Stimulated activated CD4-positive, alpha-beta T cell treated with anti-CD3 and anti-CD28 coated beads, Interleukin-2, amount 100 ng/mL, for 4 hours (primary cell): ENCODE results near the gene FAM43A.

Experiments used
- DNase-seq: peaks from one replicate; pipeline ENCODE4 v3.0.0-alpha.2; 2020; ENCODE audit warnings: low read depth

Gene FAM43A

DNA sequence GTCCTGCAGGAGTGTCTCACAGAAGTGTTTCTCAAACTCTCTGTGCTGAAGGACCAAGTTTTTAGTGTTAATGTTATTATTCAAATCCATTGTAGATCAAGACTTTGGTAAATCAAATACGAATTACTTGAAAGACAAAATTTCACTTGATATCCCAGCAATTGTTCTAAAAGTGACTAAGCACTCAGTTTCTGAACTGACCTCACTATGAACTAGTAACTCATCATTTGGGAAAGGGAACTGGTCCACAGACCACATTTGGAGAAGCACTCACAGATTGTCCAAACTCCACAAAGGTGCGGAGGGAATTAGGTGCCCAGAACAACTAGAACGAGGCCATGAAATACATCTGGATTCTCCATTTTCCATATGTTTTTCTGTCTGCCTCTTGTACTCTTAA lies 25.6 kb downstream of the FAM43A start:
- DNase-seq: no peak

DNA sequence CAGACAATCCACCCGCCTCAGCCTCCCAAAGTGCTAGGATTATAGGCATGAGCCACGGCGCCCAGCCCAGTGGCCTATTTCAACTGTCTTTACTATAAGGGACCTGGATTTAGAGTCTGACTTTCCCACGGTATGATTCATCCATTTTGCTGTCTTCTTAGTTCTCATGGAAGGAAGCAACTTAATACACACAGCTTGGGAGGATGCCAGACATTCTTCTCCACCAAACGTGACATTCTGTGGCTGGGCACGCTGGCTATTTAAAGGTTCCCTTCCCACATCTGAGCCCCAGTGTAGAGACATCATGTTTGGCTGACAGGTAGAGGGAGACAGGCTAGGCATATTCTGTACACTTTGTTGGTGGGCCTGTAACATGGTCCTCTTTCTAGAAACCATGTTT lies 26.2 kb downstream of the FAM43A start:
- no peak for DNase-seq

DNA sequence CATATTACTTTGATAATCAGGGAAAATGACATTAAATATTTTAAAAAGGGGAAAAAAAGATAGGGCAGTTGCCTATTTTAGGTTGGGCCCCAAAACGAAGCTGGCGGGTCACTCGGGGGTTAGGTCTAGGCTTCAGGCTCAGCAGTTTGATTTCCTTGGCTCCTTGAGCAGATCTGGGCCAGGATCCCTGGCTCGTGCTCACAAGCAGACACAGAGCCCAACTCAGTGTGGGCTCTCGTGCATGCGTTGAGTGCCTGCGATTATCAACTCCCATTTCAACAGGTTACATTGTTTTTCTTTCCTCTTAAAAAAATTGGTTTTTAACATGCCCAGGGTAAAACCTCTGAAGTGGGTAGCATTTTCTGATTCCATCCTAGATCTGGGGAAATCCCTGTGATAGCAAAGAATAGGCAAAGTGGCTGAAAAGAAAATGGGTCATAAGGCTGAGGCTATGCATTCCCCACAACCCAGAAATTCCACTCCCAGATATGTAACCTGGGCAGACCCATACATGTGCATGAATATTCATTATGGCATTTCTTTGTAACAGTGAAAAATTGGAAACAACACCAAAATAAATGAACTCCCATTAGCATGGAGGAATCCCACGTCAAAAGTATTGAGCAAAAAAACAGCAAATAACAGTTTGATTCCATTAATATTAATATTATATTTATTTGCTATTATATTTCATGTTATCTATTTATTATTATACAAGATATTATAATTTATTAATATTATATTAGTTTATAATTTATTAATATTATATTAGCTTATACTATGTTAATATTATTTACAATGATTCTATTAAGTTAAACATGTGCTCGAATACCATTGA lies 27.8 kb downstream of the FAM43A start:
- no peak for DNase-seq

DNA sequence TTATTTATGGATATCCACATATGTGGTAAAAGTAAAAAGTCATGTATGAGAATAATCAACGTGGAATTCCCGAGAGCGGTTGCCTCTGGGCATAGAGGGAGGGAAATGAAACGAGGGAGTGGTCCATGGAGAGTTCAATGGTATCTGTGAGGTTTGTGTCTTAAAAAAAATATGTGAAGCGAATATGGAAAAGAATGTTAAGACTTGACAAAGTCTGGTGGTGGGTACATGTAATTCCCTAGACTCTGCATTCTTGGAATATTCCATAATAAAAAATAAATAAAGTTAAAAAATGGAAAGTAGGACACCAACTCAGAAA lies 28.4 kb downstream of the FAM43A start:
- DNase-seq: no peak

DNA sequence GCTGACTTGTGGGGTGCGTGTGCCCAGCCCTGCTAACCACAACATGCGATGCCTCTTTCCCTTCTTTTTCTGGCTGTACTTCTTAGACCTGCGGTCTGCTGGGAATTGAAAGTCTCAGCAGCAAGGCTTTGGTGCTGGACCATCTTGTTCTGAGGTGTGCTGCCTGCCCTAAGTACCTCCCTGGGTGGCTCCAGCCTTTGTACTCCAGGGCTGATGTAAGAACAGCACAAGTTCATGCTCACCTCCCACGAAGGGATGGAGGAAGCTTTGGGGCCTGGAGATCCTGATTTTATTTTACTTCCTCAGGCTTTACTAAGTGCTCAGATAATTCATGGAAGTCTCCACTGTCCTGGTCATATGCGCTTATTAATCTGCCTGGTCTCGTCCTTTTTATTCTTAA lies 28.9 kb downstream of the FAM43A start:
- no peak for DNase-seq

DNA sequence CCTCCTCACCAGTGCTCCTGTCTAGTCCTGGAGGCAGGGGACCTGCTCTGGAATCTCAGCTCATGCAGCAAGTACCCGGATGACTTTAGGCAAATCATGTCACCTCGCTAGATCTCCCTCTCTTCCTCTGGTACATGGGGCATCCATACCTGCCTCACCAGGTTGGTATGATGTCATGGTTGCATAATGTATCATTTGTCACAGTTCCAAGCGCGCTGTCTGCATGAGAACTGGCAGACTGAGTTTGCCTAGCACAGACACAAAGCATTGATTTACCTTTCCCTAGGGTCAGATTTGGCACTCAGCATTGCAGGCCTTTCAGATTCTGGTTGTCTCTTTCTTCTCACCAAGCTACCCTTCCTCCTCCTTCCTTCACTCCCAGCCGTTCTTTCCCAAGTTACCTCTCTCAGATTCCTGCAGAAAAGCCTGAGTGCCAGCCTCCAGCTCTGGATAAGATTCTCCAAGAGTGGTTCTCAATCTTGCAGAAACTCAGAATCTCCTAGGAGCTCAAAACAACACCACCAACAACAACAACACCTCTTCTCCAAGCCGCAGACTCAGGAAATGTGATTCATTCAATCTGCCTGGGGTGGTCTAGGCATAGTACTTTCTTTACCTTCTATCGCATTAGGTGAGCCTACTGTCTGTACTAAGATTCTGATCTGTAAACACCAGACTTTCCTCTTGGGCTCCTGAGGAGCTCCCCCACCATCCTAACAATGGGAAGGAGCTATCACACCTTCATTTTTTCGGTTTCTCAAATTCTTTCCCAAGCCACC lies 29.5 kb downstream of the FAM43A start:
- no peak for DNase-seq

DNA sequence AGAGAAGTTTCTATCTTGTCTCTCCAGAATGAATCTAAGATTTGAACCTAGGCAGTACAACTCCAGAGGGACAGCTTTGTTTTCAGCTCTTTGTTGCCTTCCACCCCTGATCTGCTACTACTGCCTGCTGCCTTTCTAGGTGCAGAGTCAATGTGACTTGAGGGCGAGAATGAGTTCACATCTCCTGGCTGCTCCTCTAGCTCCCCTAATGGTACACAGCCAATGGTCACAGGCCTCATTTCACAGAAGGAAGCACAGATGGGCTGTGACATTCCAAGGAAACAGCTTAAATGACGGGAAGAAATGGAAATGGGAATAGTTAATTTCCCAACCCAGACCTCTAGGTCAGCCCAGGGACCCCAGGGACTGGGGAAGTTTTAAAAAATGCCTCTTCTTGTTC lies 32.4 kb downstream of the FAM43A start:
- no peak for DNase-seq

DNA sequence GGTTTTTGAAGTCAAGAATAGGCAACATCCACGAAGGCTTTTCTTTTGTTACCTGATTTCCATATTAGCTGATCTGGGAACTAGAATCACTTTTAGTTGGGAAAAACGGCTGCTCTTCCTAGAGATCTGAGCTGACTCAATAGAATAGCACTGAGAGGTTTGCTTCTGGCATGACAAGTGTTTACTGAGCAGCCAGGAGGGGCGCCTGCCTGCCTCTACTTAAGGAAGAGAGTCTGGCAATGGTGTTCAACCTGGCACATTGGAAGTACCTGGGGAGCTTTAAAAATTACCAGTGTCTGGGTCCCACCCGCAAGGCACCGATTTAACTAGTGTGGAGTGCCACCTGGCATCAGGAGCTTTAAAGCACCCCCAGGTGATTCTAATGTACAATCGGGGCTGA lies 34.4 kb downstream of the FAM43A start:
- DNase-seq: no peak

DNA sequence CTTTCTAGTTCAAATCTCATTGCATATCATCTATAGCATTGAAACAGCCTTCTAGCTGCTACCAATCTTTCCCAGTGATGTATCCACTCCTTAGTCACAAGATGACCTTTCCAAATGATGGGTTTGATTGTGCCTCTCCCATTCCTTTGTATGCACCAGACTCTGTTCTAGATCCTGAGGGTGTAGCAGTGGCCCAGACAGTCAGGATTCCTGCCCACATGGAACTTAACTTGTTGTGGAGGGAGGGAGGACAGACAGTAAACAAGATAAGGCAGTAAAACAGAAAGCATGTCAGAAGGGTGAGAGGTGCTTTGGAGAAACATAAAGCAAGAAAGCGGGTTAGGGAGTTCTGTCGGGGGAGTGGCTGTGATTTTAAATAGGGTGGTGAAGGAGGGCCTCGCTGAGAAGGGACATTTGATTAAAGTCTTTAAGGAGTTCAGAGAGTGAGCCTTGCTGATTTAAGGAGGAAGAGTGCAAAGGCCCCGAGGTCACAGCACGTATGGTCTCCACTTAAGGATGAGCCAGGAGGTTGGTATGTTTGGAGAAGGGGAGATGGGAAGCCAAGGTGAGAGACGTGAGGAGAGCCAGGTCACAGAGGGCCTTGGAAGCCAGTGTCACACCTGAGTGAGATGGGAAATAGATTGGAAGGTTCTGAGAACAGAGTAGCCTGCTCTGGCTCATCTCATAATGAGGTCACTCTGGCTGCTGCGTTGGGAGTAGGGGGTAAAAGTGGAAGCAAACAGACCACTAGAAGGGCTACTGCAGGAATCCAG lies 38.3 kb downstream of the FAM43A start:
- no peak for DNase-seq

DNA sequence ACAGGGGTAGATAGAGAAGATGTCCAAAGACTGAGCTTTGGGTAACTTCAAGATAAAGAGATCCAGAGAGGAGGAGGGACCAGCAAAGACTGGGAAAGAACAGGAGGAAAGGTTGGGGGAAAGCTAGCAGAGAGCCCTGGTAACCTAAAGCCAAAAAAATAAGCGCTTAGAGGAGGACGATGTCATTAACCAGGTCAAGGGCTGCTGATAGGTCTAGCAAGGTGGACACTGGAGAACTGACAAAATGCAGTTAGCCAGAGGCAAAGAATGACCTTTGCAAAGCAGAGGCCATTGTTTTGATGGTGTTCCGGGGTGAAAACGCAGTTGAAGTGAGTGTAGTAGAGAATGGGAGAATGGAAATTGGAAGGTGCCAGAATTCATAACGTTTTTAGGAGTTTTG lies 39.7 kb downstream of the FAM43A start:
- no peak for DNase-seq

DNA sequence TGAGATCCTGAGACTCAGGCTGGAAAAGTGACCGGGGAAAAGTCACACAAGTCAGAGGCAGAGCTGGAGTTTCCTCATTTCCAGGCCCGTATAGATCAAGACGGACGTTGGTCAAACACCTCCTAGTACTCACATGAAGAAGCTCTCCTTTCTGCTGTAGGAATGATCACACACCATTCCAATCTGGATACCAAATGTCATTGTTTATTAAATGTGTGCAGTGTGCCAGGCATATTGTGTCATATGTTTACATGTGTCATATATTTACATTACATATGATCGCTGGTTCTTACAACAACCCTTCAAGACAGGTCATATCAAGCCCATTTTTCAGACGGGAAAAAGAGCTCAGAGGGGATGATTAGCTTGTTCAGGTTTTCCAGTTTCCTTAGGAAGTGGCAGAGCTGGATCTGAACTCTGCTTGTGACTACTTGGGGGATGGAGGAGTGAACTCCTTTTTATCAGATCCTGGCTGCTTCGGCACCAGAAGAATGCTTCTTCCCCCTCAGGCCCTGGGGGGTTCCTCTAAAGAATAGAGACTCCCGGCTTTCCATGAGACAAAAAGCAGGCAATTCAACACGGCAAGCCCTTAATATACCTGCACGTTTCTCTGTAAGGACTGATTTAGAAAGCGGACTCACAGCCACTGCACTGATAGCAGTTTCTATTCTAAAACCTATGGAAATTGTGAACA lies 41.9 kb downstream of the FAM43A start:
- DNase-seq: no peak

DNA sequence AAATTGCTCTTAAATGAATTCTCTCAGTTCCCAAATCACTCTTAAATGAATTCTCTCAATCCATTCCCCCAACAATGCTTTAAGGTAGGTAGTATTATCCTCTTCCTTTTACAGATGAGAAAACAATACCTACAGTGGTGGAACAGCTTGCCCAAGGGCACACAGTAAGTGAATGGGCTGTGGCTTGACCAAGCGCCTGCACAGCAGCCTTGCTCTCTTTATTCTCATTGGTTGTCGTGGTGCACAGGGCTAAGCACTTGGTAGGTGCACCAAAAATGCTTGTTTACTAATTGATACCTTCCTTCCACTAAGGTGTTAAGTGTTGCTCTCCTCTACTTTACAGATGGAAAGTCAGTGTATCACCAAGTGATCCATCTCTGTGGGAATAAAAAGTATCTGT lies 43.3 kb downstream of the FAM43A start:
- no peak for DNase-seq

DNA sequence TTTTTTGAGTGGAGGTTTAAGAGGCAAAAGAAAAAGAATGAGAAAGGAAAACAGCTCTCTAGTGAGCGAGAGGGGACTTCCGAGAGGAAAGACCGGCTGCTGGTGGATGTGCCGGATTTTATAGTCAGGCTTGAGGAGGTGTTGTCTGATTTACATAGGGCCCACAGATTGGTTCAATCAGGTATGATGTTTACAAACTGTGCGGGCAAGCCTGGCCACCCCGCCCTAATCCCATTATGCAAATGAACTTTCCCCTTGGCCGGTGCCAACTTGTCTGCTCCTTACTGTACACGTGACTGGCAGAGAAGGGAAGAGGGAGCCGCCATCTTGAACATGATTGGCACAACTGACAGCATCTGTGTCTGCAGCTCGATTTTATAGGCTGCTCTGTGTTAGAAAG lies 44.7 kb downstream of the FAM43A start:
- no peak for DNase-seq

DNA sequence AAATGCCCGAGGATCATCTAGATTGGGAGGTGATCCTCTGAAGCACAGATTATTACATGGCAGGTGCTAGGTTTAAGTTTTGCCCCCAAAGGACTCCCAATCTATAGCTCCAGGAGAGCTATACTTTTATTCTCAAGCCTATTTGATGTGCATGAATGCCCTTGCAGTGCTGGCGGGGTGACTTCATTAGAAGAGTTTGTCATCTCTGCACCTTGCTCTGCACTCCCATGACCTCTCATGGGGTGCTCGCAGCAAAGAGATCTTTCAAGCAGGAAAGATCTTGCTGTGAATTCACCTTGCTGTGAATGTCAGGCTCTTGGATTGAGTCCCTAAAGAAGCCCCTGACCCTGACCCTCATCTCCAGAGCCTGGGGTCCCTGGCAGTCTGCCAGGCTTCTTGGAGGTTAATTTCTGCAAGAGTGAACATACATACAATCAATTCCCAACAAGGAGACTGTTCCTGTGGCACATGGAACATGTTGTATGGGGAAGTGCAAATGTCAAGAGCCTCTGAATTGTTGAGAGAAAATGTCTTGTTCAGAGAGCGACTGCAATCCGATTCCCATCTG lies 45.9 kb downstream of the FAM43A start:
- no peak for DNase-seq

DNA sequence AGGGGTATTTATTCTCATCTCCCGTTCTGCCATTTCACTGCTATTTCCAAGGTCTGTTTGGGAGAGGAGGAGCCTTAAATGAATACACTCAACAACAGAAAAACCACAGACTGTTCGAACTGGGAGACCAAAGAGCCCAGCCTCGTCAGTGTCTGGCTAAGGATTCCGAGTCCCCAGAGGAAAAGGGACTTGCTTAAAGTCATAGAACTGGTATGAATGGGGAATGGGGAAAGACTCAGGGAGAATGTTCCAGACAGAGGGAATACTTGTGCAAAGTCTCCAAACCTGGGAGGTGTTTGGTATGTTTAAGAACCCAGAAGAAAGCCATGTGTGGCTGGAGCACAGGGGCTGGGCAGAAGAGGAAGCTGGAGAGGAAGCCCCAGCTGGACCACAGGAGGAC lies 46.9 kb downstream of the FAM43A start:
- DNase-seq: no peak

DNA sequence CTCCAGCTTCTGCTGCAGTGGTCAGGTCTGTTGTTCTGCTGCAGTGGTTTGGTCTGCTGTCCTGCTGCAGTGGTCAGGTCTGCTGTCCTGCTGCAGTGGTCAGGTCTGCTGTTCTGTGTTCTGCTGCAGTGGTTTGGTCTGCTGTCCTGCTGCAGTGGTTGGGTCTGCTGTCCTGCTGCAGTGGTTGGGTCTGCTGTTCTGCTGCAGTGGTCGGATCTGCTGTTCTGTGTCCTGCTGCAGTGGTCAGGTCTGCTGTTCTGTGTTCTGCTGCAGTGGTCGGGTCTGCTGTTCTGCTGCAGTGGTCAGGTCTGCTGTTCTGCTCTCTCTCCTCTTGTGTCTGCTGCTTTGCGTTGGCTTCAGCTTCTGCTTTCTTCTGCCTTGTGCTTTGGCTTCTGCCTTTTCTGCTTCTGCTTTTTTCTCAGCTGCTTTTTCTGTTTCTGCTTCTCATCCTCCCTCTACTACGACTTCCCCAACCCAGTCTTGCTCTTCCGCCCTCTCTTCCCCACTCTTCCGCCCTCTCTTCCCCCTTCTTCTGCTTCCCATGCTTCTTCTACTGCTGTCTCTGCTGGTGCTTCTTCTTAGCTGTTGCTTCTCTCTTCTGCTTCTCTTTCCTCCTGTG lies 50.7 kb downstream of the FAM43A start:
- DNase-seq: no peak

DNA sequence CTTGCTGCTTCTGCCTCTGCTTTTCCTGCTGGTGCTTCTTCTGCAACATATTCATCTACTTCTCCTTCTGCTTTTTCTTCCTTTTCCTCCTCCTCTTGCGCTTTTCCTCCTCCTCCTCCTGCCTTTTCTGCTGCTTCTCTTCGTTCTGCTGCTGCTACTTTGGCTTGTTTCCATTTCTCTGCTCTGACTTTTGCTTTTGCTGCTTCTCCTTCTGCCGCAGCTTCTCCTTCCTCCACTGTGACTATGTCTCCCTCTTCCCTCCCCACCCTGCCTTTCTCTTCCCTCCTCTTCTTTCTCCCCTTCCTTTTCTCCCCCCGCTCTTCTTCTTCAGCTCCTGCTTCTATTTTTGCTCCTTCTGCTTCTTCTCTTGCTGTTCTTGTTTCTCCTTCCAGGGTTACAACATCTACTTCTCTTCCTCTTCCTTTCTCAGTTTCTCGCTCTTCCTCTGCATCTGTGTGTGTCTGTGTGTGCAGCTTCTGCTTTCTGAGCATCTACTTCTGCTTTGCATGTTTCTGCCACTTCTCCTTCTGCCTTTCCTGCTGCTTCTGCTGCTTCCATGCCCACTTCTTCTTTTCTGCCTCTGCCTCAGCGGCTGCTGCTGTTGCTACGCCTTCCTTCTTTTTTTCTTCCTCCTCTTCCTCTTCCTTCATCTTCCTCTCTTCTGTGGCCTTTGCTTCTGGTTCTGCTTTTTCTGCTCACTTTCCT lies 51.4 kb downstream of the FAM43A start:
- no peak for DNase-seq
